NCI-H510A treated with DMSO at 0.1 percent for 48 hours (cell line): ENCODE data around the gene DSG2.
"Not testable (repeated sequence)": the region's sequence is repeated elsewhere in the genome, so short reads cannot be mapped to it uniquely, and the experiment has no call there.

Experiments
- DNase-seq: peaks from one replicate; lab custom pipeline; 2025; lab: John Stamatoyannopoulos, UW

Gene DSG2

GRCh38 chr18:31497836-31498573 lies at the start of gene DSG2:
Gene DSG2 (plus strand): TSS chr18:31498177. CDS start chr18:31498252, 75 bp downstream.
- DNase-seq: peak; percentile 90

- DNase-seq: no peak
Observed at GRCh38 chr18:31450409-31450808, 47.6 kb upstream of the DSG2 start.

- no peak for DNase-seq
Observed at GRCh38 chr18:31451625-31452024, 46.4 kb upstream of the DSG2 start.

GRCh38 chr18:31454066-31454708 lies 43.8 kb upstream of the DSG2 start:
- no peak for DNase-seq

GRCh38 chr18:31469629-31470028 lies 28.3 kb upstream of the DSG2 start:
- no peak for DNase-seq

- no peak for DNase-seq
Observed at GRCh38 chr18:31478688-31479087, 19.3 kb upstream of the DSG2 start.

- DNase-seq: no peak
Observed at GRCh38 chr18:31482051-31482450, 15.9 kb upstream of the DSG2 start.

- no peak for DNase-seq
Observed at GRCh38 chr18:31483396-31483795, 14.6 kb upstream of the DSG2 start.

GRCh38 chr18:31484461-31484860 lies 13.5 kb upstream of the DSG2 start:
- no peak for DNase-seq

GRCh38 chr18:31486165-31486564 lies 11.8 kb upstream of the DSG2 start:
- DNase-seq: no peak

GRCh38 chr18:31487246-31488015 lies 10.5 kb upstream of the DSG2 start:
- no peak for DNase-seq

- DNase-seq: no peak
Observed at GRCh38 chr18:31489311-31489710, 8.7 kb upstream of the DSG2 start.

- DNase-seq: no peak
Observed at GRCh38 chr18:31490387-31490786, 7.6 kb upstream of the DSG2 start.

- DNase-seq: no peak
Observed at GRCh38 chr18:31490833-31491232, 7.1 kb upstream of the DSG2 start.

GRCh38 chr18:31491586-31491985 lies 6.4 kb upstream of the DSG2 start:
- no peak for DNase-seq

GRCh38 chr18:31492671-31493070 lies 5.3 kb upstream of the DSG2 start:
- no peak for DNase-seq

GRCh38 chr18:31493171-31493570 lies 4.8 kb upstream of the DSG2 start:
- DNase-seq: no peak

- peak; percentile 48 for DNase-seq
Observed at GRCh38 chr18:31493941-31494340, 4.0 kb upstream of the DSG2 start.

GRCh38 chr18:31494705-31495244 lies 3.2 kb upstream of the DSG2 start:
- DNase-seq: not testable (repeated sequence)

- peak; percentile 88 for DNase-seq
Observed at GRCh38 chr18:31497404-31497835, 557 bp upstream of the DSG2 start.

GRCh38 chr18:31498574-31499524 lies 872 bp downstream of the DSG2 start:
- DNase-seq: peak; percentile 76
